ENCODE measurements around the gene FAM53A. TPM values are rescaled to one million over a fixed set of nuclear protein-coding genes. Genes with fewer than 3 reads are reported as not detected.

FAM53A gene
- total RNA-seq, 1 experiment from 2014 or later: 3.1 TPM

DNA sequence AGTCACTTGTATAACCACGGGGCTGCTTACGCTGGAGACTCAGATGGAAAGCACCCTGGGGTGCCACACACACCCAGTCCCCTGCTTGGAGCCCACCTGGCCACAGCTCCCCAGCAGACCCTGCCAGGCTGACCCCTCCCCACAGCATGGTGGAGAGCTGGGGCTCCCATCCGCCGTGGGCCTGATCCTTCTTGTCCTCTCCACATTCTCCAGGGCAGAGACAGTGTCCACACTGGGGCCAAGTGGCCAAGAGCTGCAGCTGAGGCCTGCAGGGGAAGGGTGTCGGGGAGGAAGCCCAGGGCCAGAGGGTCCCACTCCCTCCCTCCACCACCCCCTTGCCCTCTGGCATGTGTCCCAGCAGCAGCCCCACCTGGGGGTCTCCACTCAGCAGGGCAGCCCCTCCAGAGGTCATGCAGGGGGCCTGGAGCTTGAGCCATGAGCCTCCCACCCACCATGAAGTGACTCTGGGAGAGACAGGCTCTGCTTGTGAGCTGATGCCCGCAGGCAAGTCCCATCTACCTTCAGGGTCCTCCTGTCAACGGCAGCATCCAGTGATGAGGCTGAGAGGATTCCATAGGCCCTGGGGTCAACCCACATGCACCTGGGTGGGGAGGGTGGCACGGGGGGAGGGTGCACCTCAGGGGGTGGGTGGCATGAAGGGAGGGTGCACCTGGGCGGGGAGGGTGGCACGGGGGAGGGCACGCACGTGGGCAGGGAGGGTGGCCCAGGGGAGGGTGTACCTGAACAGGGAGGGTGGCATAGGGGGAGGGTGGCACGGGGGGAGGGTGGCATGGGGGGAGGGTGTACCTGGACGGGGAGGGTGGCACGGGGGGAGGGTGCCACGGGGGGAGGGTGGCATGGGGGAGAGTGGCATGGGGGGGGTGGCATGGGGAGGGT, 56.4 kb downstream of the FAM53A start:
- no peak overlapping the region for H3K4me3 ChIP-seq (ENCODE audit: low read length)
- ATAC-seq: no peak

DNA sequence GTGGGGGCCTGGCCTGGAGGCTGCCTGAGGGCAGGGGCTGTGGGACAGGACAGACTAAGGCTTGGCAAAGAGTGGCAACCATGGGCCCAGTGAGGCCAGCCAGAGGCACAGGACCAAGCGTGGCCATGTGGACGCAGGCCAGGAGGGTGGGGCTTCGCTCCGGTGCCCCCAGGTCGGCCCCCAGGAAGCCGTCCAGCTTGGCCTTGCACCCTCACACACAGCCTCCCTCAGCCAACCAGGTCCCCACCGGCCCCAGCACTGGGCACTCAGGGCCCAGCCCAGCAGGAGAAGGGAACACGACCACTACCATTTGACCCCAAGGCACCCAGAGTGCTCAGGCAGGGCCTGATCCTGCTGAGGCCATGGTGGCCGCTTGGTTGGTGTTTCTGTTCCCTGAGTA, 57.2 kb downstream of the FAM53A start:
- no peak for ATAC-seq

More for the DNA sequence above, 56.4 kb downstream of the FAM53A start:
- Histone ChIP-seq H3K9ac (ENCODE audit: low read length) (no peak overlapping the region), H3K36me3 (ENCODE audit: low read depth, low read length) (no peaks in the 10 kb centered on the region), H3K4me2 (ENCODE audit: low read length) (no peak overlapping the region), H3K4me1 (ENCODE audit: insufficient read depth, low read length) (no peaks in the 10 kb centered on the region), H3K79me2 (ENCODE audit: low read length) (no peaks in the 10 kb centered on the region), H2AFZ (ENCODE audit: low read length) (no peak overlapping the region), H3K27me3 (ENCODE audit: low read length) (no peaks in the 10 kb centered on the region), H4K20me1 (ENCODE audit: low read length) (no peaks in the 10 kb centered on the region), H3K9me3 (ENCODE audit: low read length) (no peaks in the 10 kb centered on the region), H3K9me2 (replicated peaks; ENCODE audit: low read length) (no peaks in the 10 kb centered on the region), H3F3A (ENCODE audit: low read length, unreplicated experiment) (no peaks in the 10 kb centered on the region), H3K27ac (ENCODE audit: low read length) (no peak overlapping the region)
- ChIA-PET POLR2A (ENCODE audit: unreplicated experiment) (no interaction called here), CTCF (no interaction called here)
- intact Hi-C loops (cut with micrococcal nuclease): no loop called here
- TF ChIP-seq, protein P1, sequence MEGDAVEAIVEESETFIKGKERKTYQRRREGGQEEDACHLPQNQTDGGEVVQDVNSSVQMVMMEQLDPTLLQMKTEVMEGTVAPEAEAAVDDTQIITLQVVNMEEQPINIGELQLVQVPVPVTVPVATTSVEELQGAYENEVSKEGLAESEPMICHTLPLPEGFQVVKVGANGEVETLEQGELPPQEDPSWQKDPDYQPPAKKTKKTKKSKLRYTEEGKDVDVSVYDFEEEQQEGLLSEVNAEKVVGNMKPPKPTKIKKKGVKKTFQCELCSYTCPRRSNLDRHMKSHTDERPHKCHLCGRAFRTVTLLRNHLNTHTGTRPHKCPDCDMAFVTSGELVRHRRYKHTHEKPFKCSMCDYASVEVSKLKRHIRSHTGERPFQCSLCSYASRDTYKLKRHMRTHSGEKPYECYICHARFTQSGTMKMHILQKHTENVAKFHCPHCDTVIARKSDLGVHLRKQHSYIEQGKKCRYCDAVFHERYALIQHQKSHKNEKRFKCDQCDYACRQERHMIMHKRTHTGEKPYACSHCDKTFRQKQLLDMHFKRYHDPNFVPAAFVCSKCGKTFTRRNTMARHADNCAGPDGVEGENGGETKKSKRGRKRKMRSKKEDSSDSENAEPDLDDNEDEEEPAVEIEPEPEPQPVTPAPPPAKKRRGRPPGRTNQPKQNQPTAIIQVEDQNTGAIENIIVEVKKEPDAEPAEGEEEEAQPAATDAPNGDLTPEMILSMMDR (conservative IDR thresholded peaks at IDR 0.05; ENCODE audit: low read depth, low read length): no peak
- TF ChIP-seq EZH2 (IDR thresholded peaks at IDR 0.05; ENCODE audit: low read length, unreplicated experiment) (no peak), EZH2phosphoT487 (IDR thresholded peaks at IDR 0.05; ENCODE audit: borderline replicate concordance, low read length) (no peak)
- DNase-seq: no peak
- BruUV-seq (replicated peaks): no TSS peak

More for the DNA sequence above, 57.2 kb downstream of the FAM53A start:
- Histone ChIP-seq H3K79me2 (ENCODE audit: low read length) (no peaks in the 10 kb centered on the region), H3K36me3 (ENCODE audit: low read depth, low read length) (no peaks in the 10 kb centered on the region), H2AFZ (ENCODE audit: low read length) (no peak overlapping the region), H4K20me1 (ENCODE audit: low read length) (no peaks in the 10 kb centered on the region), H3K4me3 (ENCODE audit: low read length) (no peak overlapping the region), H3K4me2 (ENCODE audit: low read length) (no peak overlapping the region), H3K27me3 (ENCODE audit: low read length) (no peaks in the 10 kb centered on the region), H3K9ac (ENCODE audit: low read length) (no peak overlapping the region), H3K9me3 (ENCODE audit: low read length) (no peaks in the 10 kb centered on the region), H3K4me1 (ENCODE audit: insufficient read depth, low read length) (no peaks in the 10 kb centered on the region), H3K27ac (ENCODE audit: low read length) (no peak overlapping the region), H3F3A (ENCODE audit: low read length, unreplicated experiment) (no peaks in the 10 kb centered on the region), H3K9me2 (replicated peaks; ENCODE audit: low read length) (no peaks in the 10 kb centered on the region)
- BruUV-seq (replicated peaks): no TSS peak
- intact Hi-C loops (cut with micrococcal nuclease): no loop called here
- ChIA-PET POLR2A (ENCODE audit: unreplicated experiment) (no interaction called here), CTCF (no interaction called here)
- no peak for DNase-seq
- TF ChIP-seq, protein P1 (conservative IDR thresholded peaks at IDR 0.05; ENCODE audit: low read depth, low read length): no peak
- no peak for TF ChIP-seq EZH2phosphoT487 (IDR thresholded peaks at IDR 0.05; ENCODE audit: borderline replicate concordance, low read length)
- TF ChIP-seq EZH2 (IDR thresholded peaks at IDR 0.05; ENCODE audit: low read length, unreplicated experiment): no peak

Data from PC-3 (cell line).